ENCODE data around the gene ZNF630. TPM values are rescaled to one million over a fixed set of nuclear protein-coding genes. Genes with fewer than 3 reads are reported as not detected.

The ZNF630 gene
- 0.21 to 0.38 TPM (median 0.26 TPM) in 5 replicates for total RNA-seq (2022; extraction: Qiagen RNA extraction)

GRCh38 chrX:48071064-48071985, at the start of gene ZNF630:
Gene ZNF630, minus strand, starts transcription at chrX:48071640. Its CDS starts 4,754 bp downstream, at chrX:48066886.

Other genes with a start within 250 kb of the ZNF630 start
- 3.5 to 6.3 TPM (median 5.9 TPM) in 5 replicates for gene ZNF81, start 234.7 kb downstream of the ZNF630 start, total RNA-seq (2022; extraction: Qiagen RNA extraction)
- 3.2 to 4.4 TPM (median 3.4 TPM) in 5 replicates for gene ZNF182, start 67.7 kb downstream of the ZNF630 start, total RNA-seq (2022; extraction: Qiagen RNA extraction)
- gene SPACA5, start 64.7 kb downstream of the ZNF630 start, total RNA-seq (2022; extraction: Qiagen RNA extraction) = not detected in 5 replicates
- not detected in 5 replicates for gene SPACA5B, start 59.0 kb upstream of the ZNF630 start, total RNA-seq (2022; extraction: Qiagen RNA extraction)
- gene SSX5, start 125.2 kb upstream of the ZNF630 start, total RNA-seq (2022; extraction: Qiagen RNA extraction) = not detected in 5 replicates
- not detected in 5 replicates for gene SSX1, start 183.8 kb upstream of the ZNF630 start, total RNA-seq (2022; extraction: Qiagen RNA extraction)